ENCODE results near the gene PNP. TPM values are rescaled to one million over a fixed set of nuclear protein-coding genes. Genes with fewer than 3 reads are reported as not detected.
A peak's percentile ranks its signal among the peaks of the same experiment; 100 is the strongest.

PNP gene
- total and polyA plus RNA-seq, 9 donors, result 3.4 to 23.0 (median 7.5) TPM

DNA sequence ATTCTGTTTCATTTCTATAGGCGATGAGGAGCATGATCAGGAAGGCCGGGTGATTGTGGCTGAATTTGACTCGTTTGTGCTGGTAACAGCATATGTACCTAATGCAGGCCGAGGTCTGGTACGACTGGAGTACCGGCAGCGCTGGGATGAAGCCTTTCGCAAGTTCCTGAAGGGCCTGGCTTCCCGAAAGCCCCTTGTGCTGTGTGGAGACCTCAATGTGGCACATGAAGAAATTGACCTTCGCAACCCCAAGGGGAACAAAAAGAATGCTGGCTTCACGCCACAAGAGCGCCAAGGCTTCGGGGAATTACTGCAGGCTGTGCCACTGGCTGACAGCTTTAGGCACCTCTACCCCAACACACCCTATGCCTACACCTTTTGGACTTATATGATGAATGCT is 12.2 kb upstream of the PNP start:
- Histone ChIP-seq H3K27ac (no peak overlapping the region), H3K36me3 (no peaks in the 10 kb centered on the region), H3K27me3 (no peaks in the 10 kb centered on the region), H3K4me1 (ENCODE audit: insufficient read depth) (peaks cover 5% of the 10 kb centered on the region), H3K4me3 (no peak overlapping the region), H3K9me3 (no peaks in the 10 kb centered on the region)
- 77 to 82% (median 77%) methylated on average over 13 of the region's 13 CpGs for WGBS, 3 donors
- no peak for DNase-seq
- intact Hi-C loops (cut with DNase I), result loop anchor here in 2 of 4 donors (5.0 to 10.0 kb wide), 2 partner anchors 115 to 132 kb away; partner anchors contain the start of gene PARP2 (in 1 of the 2)
- TF ChIP-seq POLR2A (IDR thresholded peaks at IDR 0.05) (no peak), EP300 (IDR thresholded peaks at IDR 0.05) (no peak)
- TF ChIP-seq, protein P1, sequence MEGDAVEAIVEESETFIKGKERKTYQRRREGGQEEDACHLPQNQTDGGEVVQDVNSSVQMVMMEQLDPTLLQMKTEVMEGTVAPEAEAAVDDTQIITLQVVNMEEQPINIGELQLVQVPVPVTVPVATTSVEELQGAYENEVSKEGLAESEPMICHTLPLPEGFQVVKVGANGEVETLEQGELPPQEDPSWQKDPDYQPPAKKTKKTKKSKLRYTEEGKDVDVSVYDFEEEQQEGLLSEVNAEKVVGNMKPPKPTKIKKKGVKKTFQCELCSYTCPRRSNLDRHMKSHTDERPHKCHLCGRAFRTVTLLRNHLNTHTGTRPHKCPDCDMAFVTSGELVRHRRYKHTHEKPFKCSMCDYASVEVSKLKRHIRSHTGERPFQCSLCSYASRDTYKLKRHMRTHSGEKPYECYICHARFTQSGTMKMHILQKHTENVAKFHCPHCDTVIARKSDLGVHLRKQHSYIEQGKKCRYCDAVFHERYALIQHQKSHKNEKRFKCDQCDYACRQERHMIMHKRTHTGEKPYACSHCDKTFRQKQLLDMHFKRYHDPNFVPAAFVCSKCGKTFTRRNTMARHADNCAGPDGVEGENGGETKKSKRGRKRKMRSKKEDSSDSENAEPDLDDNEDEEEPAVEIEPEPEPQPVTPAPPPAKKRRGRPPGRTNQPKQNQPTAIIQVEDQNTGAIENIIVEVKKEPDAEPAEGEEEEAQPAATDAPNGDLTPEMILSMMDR (IDR thresholded peaks at IDR 0.05), result no peak

DNA sequence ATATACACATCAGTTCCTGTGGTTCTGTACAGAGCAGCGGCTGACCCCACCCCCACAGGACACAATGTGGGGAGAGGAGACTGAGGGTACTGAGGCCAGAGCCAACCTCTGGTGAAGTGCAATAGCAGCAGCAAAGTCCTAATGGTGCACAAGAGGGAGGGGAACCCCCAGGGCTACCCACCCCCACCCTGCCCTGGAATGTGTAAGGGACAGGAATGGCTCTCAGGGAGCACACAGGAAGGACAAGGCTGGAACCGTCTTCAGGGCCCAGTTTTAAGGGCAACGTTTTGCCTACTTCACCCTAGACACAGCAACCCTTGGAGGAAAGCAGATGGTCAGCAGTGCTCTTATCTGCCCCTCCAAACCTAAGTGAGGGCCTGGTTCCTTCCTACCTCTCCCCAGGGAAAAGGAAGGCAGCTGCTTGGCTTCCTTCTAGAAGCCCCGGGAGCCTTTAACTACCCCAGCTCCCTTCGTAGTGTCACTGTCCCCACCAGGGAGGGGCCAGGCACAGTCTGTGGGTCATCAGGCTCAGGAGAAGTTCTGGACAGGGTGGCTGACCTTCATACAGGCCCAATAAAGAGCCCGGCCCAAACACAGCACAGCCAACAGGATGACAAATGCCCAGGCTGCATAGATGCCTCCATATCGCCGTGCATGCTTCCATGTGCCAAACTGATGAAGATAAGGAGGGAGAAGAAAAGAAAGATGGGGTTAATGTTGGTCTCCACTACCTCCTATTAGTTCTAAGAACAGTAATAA is 11.0 kb upstream of the PNP start:
- intact Hi-C loops (cut with DNase I), result loop anchor here in 2 of 4 donors (5.0 to 10.0 kb wide), 2 partner anchors 116 to 133 kb away; partner anchors contain the start of gene PARP2 (in 1 of the 2)
- no peak for DNase-seq
- H3K4me1 ChIP-seq (ENCODE audit: insufficient read depth), result peaks cover 5% of the 10 kb centered on the region
- no peaks in the 10 kb centered on the region for H3K36me3 ChIP-seq
- H3K4me3 ChIP-seq, result no peak overlapping the region
- WGBS, 3 donors, result 50 to 58% (median 55%) methylated on average over 8 of the region's 8 CpGs
- no peak overlapping the region for H3K27ac ChIP-seq
- TF ChIP-seq EP300 (IDR thresholded peaks at IDR 0.05) (no peak), POLR2A (IDR thresholded peaks at IDR 0.05) (no peak)
- TF ChIP-seq, protein P1 (IDR thresholded peaks at IDR 0.05), result no peak
- no peaks in the 10 kb centered on the region for H3K9me3 ChIP-seq
- H3K27me3 ChIP-seq, result no peaks in the 10 kb centered on the region

DNA sequence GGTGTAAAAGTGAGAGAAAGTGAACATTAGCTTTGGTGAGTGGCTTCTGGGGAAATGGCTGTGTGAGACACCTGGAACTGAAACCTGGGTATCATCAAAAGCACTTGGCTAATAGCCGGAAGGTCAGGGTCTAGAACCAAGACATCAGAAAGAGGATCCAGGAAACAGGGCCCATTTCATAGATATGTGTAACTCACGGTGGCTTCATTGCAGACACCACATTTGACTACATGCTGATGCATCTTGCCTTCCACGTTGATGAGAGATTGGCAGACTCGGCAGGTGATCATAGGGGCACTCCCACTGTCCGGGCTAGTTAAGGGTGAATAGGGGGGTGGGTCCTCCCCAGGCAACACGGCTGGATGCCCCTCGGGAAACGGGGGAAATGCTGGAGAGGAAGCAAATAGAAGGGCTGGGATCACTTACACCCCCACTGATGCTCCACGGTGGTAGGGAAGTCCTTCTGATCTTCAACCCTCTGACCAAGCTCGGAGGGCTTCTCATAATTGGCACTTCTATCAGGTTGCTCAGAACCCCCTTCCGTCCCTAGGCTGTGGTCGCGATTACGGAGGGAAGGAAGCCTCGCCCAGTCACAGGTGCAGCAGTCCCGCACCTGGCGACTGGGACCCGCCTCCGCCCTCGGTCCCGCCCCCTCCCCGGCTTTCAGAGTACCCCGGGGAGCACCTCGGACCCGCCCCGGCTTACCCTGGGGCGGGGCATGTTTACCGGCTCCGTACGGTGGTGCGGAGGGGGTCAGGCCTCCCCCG is 8.6 kb upstream of the PNP start:
- peak overlapping the region; percentile 68 to 74 for H3K27ac ChIP-seq
- H3K4me1 ChIP-seq (ENCODE audit: insufficient read depth), result peaks cover 3% of the 10 kb centered on the region
- no peaks in the 10 kb centered on the region for H3K36me3 ChIP-seq
- TF ChIP-seq EP300 (IDR thresholded peaks at IDR 0.05), result no peak
- TF ChIP-seq POLR2A (IDR thresholded peaks at IDR 0.05), result no peak
- TF ChIP-seq, protein P1 (IDR thresholded peaks at IDR 0.05), result no peak
- H3K4me3 ChIP-seq, result peak overlapping the region; percentile 92
- no peaks in the 10 kb centered on the region for H3K9me3 ChIP-seq
- DNase-seq, result peak in 2 of 5 donors; percentile 36 to 40
- 3 to 6% (median 5%) methylated on average over 32 of the region's 32 CpGs for WGBS, 3 donors
- H3K27me3 ChIP-seq, result no peaks in the 10 kb centered on the region
- intact Hi-C loops (cut with DNase I), result loop anchor here in 2 of 4 donors (2.0 to 5.0 kb wide), 3 partner anchors 48 to 222 kb away; partner anchors contain the start of genes RNASE4 (in 1 of the 2) and TEP1 (in 1 of the 2)
